Measurements from ENCODE around the gene NDNF. TPM values are rescaled to one million over a fixed set of nuclear protein-coding genes. Genes with fewer than 3 reads are reported as not detected.

Gene NDNF
- polyA plus RNA-seq, 1 of the 3 experiments (the other 2 are of a cell fraction), result not detected

- H3K27me3 ChIP-seq (ENCODE audit: insufficient read depth), result peaks cover 34% of the 10 kb centered on the region
- peak overlapping the region; percentile 49 to 53 for H3K4me3 ChIP-seq (ENCODE audit: low read depth in 2 of 2, low read length in 1 of 2)
Measured at GRCh38 chr4:121073004-121073435, 685 bp upstream of the NDNF start.

GRCh38 chr4:121071640-121072223 lies 603 bp downstream of the NDNF start:
- POLR2A ChIA-PET, result interaction anchor here (0.6 kb wide), 2 partner anchors 31 to 112 kb away, joined by 3 to 5 read pairs; no protein-coding TSS in a partner anchor
- H3K9me2 ChIP-seq, result no peaks in the 10 kb centered on the region
- no peaks in the 10 kb centered on the region for H3F3A ChIP-seq (replicated peaks; ENCODE audit: insufficient read depth)
- WGBS (ENCODE audit: low lambda C conversion rate), result under 1% methylated on average over 27 of the region's 34 CpGs
- DNase-seq, result peak; percentile 12
- no peak overlapping the region for H3K9ac ChIP-seq
- H3K4me3 ChIP-seq (ENCODE audit: low read depth in 2 of 2, low read length in 1 of 2), result peak overlapping the region; percentile 53 to 68
- H3K79me2 ChIP-seq (ENCODE audit: insufficient read depth), result no peaks in the 10 kb centered on the region
- no peaks in the 10 kb centered on the region for H3K36me3 ChIP-seq (replicated peaks in 1 of 2; ENCODE audit: control insufficient read depth in 1 of 2, insufficient read depth in 2 of 2, low read length in 1 of 2)
- H3K9me3 ChIP-seq, result no peaks in the 10 kb centered on the region
- CTCF ChIA-PET, result interaction anchor here (0.7 to 1.7 kb wide), 8 partner anchors 14 to 352 kb away, joined by 3 to 7 read pairs (median 4); partner anchors contain the start of gene PRDM5
- no peaks in the 10 kb centered on the region for H4K20me1 ChIP-seq (ENCODE audit: insufficient read depth)
- TF ChIP-seq FOSL2 (IDR thresholded peaks at IDR 0.05; ENCODE audit: borderline replicate concordance, low read depth) (no peak), MAX (IDR thresholded peaks at IDR 0.05; ENCODE audit: low read depth) (0 out of 2 replicates have a peak, but pooled peaks have one; percentile 1)
- H2AFZ ChIP-seq (ENCODE audit: low read depth), result peak overlapping the region; percentile 88
- no peak overlapping the region for H3K27ac ChIP-seq (ENCODE audit: low read depth in 2 of 2, low read length in 1 of 2)
- peaks cover 7 to 18% of the 10 kb centered on the region in 2 experiments; a peak in 3 of 4 replicates for H3K4me1 ChIP-seq (ENCODE audit: control insufficient read depth in 1 of 2, insufficient read depth in 2 of 2, low read depth in 1 of 2, low read length in 1 of 2)
- peaks cover 34% of the 10 kb centered on the region for H3K27me3 ChIP-seq (ENCODE audit: insufficient read depth)
- peak overlapping the region; percentile 94 for H3K4me2 ChIP-seq

More at GRCh38 chr4:121073004-121073435, 685 bp upstream of the NDNF start:
- Histone ChIP-seq H2AFZ (ENCODE audit: low read depth) (peak overlapping the region; percentile 76; the same call in 1 of the 2 replicates), H3K36me3 (replicated peaks in 1 of 2; ENCODE audit: control insufficient read depth in 1 of 2, insufficient read depth in 2 of 2, low read length in 1 of 2) (no peaks in the 10 kb centered on the region), H3K4me2 (peak overlapping the region; percentile 82), H4K20me1 (ENCODE audit: insufficient read depth) (no peaks in the 10 kb centered on the region), H3K4me1 (ENCODE audit: control insufficient read depth in 1 of 2, insufficient read depth in 2 of 2, low read depth in 1 of 2, low read length in 1 of 2) (peaks cover 7 to 18% of the 10 kb centered on the region in 2 experiments; a peak in 3 of 4 replicates), H3K27ac (ENCODE audit: low read depth in 2 of 2, low read length in 1 of 2) (no peak overlapping the region), H3F3A (replicated peaks; ENCODE audit: insufficient read depth) (no peaks in the 10 kb centered on the region), H3K9ac (no peak overlapping the region), H3K79me2 (ENCODE audit: insufficient read depth) (no peaks in the 10 kb centered on the region), H3K9me3 (no peaks in the 10 kb centered on the region), H3K9me2 (no peaks in the 10 kb centered on the region)
- POLR2A ChIA-PET, result no interaction called here
- 59% methylated on average over 12 of the region's 12 CpGs for WGBS (ENCODE audit: low lambda C conversion rate)
- TF ChIP-seq FOXM1 (IDR thresholded peaks at IDR 0.05; ENCODE audit: low read depth), result no peak
- TF ChIP-seq MAX (IDR thresholded peaks at IDR 0.05; ENCODE audit: low read depth), result no peak
- TF ChIP-seq RXRA (IDR thresholded peaks at IDR 0.05; ENCODE audit: borderline replicate concordance, low read depth), result no peak
- no peak for TF ChIP-seq EZH2phosphoT487 (IDR thresholded peaks at IDR 0.05; ENCODE audit: borderline replicate concordance, low read depth)
- TF ChIP-seq RFX5 (IDR thresholded peaks at IDR 0.05; ENCODE audit: low read length), result no peak
- TF ChIP-seq MXI1 (IDR thresholded peaks at IDR 0.05; ENCODE audit: low read depth, low read length), result no peak
- TF ChIP-seq SMC3 (IDR thresholded peaks at IDR 0.05; ENCODE audit: low read depth, low read length), result no peak
- TF ChIP-seq RAD21 (IDR thresholded peaks at IDR 0.05; ENCODE audit: low read length), result no peak
- no peak for TF ChIP-seq REST (IDR thresholded peaks at IDR 0.05; ENCODE audit: low read depth, low read length)
- TF ChIP-seq MEF2A (IDR thresholded peaks at IDR 0.05; ENCODE audit: borderline replicate concordance, low read depth), result no peak
- TF ChIP-seq JUND (IDR thresholded peaks at IDR 0.05), result no peak
- peak; percentile 25 for DNase-seq
- CTCF ChIA-PET, result interaction anchor here (1.0 to 1.9 kb wide), 3 partner anchors 12 to 96 kb away, joined by 3 to 5 read pairs (median 4); no protein-coding TSS in a partner anchor
